Dermis blood vessel endothelial cell (primary cell): Measurements from ENCODE around the gene KRTAP5-5. TPM values are rescaled to one million over a fixed set of nuclear protein-coding genes. Genes with fewer than 3 reads are reported as not detected.
A peak's percentile ranks its signal among the peaks of the same experiment; 100 is the strongest.
"Not testable (repeated sequence)": the region's sequence is repeated elsewhere in the genome, so short reads cannot be mapped to it uniquely, and the experiment has no call there.

Experiments used
- DNase-seq: peaks from one replicate; pipeline ENCODE4 v3.0.0; 2010
- total RNA-seq: library from RNA; depleted of rRNA; stranded (reverse); fragments of >200 nt; gene quantifications from 2 replicates; pipeline ENCODE4 v1.2.3, GENCODE V29; 2014

KRTAP5-5 gene
- total RNA-seq, 1 donor from 2014 or later: not detected

- not testable (repeated sequence) for DNase-seq
Observed at GRCh38 chr11:1607901-1608300, 21.7 kb upstream of the KRTAP5-5 start.

GRCh38 chr11:1608363-1608762, 21.2 kb upstream of the KRTAP5-5 start, which contains the start of gene KRTAP5-3:
TSS of gene KRTAP5-3 (minus strand) at chr11:1608463. CDS start at chr11:1608385, 78 bp downstream.
- no peak for DNase-seq

- no peak for DNase-seq
Observed at GRCh38 chr11:1618231-1618630, 11.3 kb upstream of the KRTAP5-5 start.

DNA sequence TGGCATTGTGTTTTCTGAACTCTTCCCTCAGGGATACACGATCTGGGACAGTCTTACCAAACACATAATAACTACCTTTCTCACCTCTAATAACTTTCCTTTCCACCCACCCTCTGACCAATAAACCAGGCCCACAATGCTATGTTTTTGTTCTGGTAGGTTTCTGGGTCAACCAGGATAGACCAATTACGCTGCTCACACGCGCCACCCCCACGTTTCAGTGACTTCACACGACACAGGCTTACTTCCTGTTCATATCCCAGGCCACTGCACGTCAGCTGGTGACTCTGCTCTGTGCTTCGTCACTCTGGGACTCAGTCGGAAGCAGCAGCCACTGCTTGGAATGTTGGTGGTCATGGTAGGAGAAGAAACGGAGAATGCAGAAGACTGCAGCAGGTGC, 10.1 kb upstream of the KRTAP5-5 start:
- DNase-seq: peak; percentile 24

GRCh38 chr11:1622086-1622485, 7.5 kb upstream of the KRTAP5-5 start, which contains the start of gene KRTAP5-4:
TSS of gene KRTAP5-4 (minus strand) at chr11:1622138. CDS start at chr11:1622093, 45 bp downstream.
- no peak for DNase-seq

DNA sequence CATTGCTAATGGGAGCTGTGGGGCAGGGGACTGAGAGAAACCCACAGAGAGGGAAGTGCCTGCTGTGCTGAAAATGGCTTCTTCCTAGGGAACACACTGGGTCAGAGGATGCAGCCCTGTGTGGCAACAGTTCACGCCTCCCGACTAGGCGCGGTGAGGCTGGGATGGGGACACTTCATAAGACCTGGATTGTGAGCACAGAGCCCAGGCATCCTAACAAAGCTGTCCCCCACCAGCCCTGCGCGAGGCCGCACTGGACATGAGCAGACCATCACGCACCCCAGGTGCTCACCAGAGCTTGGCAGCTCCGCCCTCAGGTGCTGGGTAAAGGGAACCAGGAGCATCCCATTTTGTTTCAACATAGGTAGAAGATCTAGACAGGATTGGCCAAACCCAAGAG, 5.9 kb upstream of the KRTAP5-5 start:
- DNase-seq: no peak

GRCh38 chr11:1624621-1625020, 5.0 kb upstream of the KRTAP5-5 start:
- no peak for DNase-seq

DNA sequence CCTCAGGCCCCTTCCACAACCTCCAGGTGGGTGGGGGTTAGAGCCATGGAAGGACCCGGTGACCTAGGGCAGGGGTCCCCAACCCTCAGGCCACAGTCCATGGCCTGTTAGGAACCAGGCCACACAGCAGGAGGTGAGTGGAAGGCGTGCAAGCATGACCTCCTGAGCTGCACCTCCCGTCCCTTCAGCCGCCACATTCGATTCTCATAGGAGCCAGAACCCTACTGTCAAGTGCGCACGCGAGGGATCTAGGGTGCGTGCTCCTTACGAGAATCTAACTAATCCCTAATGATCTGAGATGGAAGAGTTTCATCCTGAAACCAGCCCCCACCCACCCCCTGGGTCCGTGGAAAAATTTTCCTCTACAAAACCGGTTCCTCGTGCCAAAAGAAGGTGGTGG, 4.0 kb upstream of the KRTAP5-5 start:
- no peak for DNase-seq

GRCh38 chr11:1628506-1629325, 859 bp upstream of the KRTAP5-5 start:
- peak; percentile 67 for DNase-seq

GRCh38 chr11:1630271-1630670, 696 bp downstream of the KRTAP5-5 start:
- no peak for DNase-seq

DNA sequence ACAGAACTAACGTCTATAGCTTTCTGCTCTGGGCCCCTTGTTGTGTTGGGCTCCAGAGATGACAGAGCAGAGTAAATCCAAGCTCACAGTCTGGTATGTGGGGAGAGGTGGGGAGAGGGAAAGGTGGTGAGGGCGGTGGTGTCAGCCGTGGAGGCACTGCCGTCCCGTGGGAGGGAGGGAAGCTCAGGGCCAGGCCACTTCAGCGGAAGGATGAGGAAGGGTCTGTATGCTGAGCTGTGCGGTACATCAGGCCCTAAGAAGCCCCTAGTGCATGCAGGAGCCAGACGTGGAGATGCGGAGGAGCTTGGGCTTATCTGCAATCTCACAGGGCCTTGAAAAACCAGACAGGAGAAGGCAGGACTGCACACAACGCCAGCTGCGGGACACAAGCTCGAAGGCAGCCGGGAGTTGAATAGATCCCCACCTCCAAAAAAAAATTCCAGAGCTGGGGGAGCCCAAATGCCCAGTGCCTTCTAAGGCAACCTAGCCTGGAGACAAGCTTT, 1.5 kb downstream of the KRTAP5-5 start:
- no peak for DNase-seq

DNA sequence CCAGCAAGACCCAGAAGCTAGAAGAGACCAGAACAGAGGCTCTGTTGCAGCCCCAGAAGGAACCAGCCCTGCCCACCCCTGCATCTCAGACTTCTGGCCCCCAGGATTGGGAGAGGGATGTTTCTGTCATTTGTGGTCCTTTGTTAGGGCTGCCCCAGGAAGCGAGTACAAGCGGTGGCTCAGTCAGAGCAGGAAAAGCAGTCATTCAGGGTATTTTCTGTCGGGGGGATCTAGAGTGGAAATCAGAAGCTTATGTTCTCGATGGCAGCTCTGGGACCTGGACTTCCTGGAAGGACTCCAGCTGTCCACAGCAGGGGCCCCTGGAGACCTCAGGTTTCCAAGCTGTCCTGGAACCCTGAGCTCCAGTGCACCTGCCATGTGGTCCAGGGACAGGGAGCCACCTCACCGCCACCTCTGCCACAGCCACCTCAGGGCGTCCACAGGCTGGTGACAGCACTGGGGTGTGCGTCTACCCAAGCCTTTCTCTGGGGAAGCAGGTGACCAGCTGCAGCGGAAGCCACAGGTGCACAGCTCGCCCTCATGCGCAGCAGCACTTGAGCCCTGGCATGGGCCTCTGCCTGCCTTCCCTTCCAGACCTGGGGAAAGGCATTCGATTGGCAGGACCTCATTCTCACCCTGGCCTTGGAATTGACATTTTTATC, 2.6 kb downstream of the KRTAP5-5 start:
- DNase-seq: no peak

DNA sequence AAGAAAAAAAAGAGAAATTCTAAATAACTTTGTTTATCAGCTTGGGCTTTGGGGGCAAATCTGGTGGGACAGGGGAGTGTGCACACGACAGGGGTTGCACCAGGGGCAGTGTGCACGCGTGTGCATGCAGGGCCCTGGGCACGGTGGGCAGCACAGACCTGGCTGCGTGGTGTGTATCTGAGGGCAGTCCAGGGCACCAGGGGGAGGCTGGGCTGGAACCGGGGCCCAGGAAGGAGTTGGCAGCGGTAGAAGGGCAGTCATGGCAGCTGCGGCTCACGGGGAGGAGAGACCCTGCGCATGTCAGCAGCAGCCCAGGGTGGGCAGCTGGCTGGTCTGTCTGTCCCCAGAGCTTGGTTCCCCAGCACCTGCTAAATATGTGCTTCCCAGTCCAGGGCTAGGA, 4.3 kb downstream of the KRTAP5-5 start:
- no peak for DNase-seq

DNA sequence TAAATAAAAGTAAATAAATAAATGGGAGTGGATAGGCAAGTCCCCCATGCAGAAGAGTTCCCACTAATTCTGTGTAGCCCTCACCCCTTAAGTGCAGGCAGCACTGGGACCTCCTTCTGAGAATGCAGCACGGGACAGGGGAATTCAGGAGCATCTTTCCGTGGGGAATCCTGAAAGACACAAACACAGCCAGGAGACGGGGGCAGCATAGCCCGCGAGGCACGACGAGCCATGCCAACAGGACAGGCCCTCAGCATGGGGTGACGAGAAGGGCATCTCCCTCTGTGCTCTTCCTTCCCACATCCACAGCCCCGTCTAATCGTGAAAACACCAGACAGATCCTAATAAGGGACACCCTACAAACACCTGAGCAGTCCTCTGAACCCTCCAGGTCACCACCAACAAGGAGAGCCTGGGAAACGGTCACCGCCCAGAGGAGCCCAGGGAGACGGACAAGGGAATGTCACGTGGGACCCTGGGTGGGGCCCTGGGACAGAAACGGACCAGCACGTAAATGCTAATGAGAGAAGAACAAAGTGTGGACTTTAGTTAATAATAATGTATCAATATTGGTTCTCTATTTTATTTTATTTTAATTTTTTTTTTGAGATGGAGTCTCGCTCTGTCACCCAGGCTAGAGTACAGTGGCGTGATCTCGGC, 6.8 kb downstream of the KRTAP5-5 start:
- DNase-seq: no peak

DNA sequence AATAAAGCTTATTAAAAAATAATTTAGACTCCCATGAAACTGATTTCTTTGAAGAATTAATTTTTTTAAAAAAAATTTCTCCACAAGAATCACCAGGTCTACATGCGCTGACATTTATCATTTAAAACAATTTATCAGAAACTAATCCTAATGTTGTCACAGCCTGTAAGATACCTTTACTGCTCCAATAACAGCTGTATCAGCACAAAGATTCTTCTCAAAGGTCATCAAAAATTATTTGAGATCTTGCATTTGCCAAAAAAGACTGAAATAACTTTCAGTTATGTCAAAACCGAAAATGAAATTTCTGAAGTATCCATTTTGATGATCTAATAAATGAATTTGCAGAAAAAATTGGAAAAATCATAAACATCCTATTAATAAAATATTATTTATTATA, 8.1 kb downstream of the KRTAP5-5 start:
- no peak for DNase-seq

GRCh38 chr11:1638344-1638743, 8.8 kb downstream of the KRTAP5-5 start:
- DNase-seq: no peak

- peak; percentile 85 for DNase-seq
Observed at GRCh38 chr11:1639102-1639620, 9.6 kb downstream of the KRTAP5-5 start.

- no peak for DNase-seq
Observed at GRCh38 chr11:1639666-1640065, 10.1 kb downstream of the KRTAP5-5 start.

GRCh38 chr11:1640076-1640946, 10.7 kb downstream of the KRTAP5-5 start:
- peak; percentile 47 for DNase-seq

GRCh38 chr11:1641096-1641495, 11.5 kb downstream of the KRTAP5-5 start:
- no peak for DNase-seq

DNA sequence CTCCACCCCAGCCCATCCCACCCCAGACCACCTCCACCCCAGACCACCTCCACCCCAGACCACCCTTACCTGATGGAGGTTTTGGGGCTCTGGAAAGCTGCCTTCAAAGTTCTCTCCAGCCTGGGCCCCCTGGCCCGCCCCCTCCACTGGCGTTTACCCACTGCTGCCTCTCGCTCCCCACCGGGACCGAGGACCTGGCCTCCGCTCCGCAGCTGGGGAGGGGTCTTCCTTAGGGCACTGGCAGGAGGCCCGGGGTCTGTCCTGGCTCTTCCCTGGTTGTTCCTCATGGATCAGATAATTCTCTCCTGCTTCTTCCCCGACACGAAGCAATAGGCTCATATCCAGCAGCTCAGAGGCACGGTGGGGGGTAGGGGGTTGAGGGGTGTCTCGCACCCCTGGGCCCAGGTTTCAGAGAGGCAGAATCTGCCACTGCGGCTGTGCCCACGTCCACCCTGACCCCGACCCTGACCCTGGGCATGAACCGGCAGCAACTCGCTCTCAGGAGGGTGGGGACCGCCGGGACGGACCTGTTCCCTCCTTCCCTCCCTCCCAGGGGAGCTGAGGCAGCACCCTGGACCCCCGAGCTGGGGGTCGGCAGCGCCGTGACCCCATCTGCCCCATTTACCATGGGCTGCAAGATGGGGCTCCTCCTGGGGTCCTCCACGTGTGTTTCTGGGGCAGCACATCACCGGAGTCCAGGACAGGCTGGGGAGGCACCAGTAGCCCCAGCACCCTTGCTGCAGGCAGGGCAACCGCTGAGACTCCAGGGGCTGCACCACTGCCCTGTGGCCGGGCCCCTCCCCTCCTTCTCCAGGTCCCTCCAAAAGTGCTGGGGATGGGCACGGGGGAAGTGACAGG, 12.9 kb downstream of the KRTAP5-5 start:
- DNase-seq: no peak
